Measurements from ENCODE around the gene OGFOD2.

The OGFOD2 gene

GRCh38 chr12:122994781-122995502, 19.9 kb downstream of the OGFOD2 start:
- H3K27ac Mint-ChIP-seq: no peak overlapping the region
- H3K9me3 Mint-ChIP-seq: no peaks in the 10 kb centered on the region
- H3K4me3 Mint-ChIP-seq: no peak overlapping the region
- H3K4me1 Mint-ChIP-seq: no peaks in the 10 kb centered on the region
- no peaks in the 10 kb centered on the region for H3K36me3 Mint-ChIP-seq (ENCODE audit: low read depth)
- H3K27me3 Mint-ChIP-seq (ENCODE audit: low read depth): no peaks in the 10 kb centered on the region
- no peak for TF ChIP-seq CTCF (IDR thresholded peaks at IDR 0.05; ENCODE audit: unreplicated experiment in 3 of 3)

- no peak for TF ChIP-seq CTCF (IDR thresholded peaks at IDR 0.05; ENCODE audit: unreplicated experiment in 3 of 3)
- Mint-ChIP-seq H3K9me3 (no peaks in the 10 kb centered on the region), H3K4me3 (no peak overlapping the region), H3K27ac (no peak overlapping the region), H3K4me1 (no peaks in the 10 kb centered on the region), H3K27me3 (ENCODE audit: low read depth) (no peaks in the 10 kb centered on the region), H3K36me3 (ENCODE audit: low read depth) (no peaks in the 10 kb centered on the region)
Observed at GRCh38 chr12:122995503-122996187, 20.6 kb downstream of the OGFOD2 start.

- no peaks in the 10 kb centered on the region for H3K4me1 Mint-ChIP-seq
- no peak overlapping the region for H3K27ac Mint-ChIP-seq
- no peak overlapping the region for H3K4me3 Mint-ChIP-seq
- H3K36me3 Mint-ChIP-seq (ENCODE audit: low read depth): no peaks in the 10 kb centered on the region
- no peaks in the 10 kb centered on the region for H3K9me3 Mint-ChIP-seq
- TF ChIP-seq CTCF (IDR thresholded peaks at IDR 0.05; ENCODE audit: unreplicated experiment in 3 of 3): no peak
- H3K27me3 Mint-ChIP-seq (ENCODE audit: low read depth): no peaks in the 10 kb centered on the region
Observed at GRCh38 chr12:122996188-122996601, 21.2 kb downstream of the OGFOD2 start.

- Mint-ChIP-seq H3K4me1 (no peaks in the 10 kb centered on the region), H3K9me3 (no peaks in the 10 kb centered on the region), H3K27ac (no peak overlapping the region), H3K27me3 (ENCODE audit: low read depth) (no peaks in the 10 kb centered on the region), H3K36me3 (ENCODE audit: low read depth) (no peaks in the 10 kb centered on the region), H3K4me3 (no peak overlapping the region)
- no peak for TF ChIP-seq CTCF (IDR thresholded peaks at IDR 0.05; ENCODE audit: unreplicated experiment in 3 of 3)
Observed at GRCh38 chr12:122996621-122997342, 21.7 kb downstream of the OGFOD2 start.

GRCh38 chr12:122997343-122998250, 22.6 kb downstream of the OGFOD2 start:
- Mint-ChIP-seq H3K4me1 (no peaks in the 10 kb centered on the region), H3K4me3 (no peak overlapping the region), H3K27me3 (ENCODE audit: low read depth) (no peaks in the 10 kb centered on the region), H3K36me3 (ENCODE audit: low read depth) (no peaks in the 10 kb centered on the region), H3K9me3 (no peaks in the 10 kb centered on the region), H3K27ac (no peak overlapping the region)
- TF ChIP-seq CTCF (IDR thresholded peaks at IDR 0.05; ENCODE audit: unreplicated experiment in 3 of 3): no peak

Measured in nephron (organoid).